CD14-positive monocyte (primary cell): ENCODE results near the gene PSMB2. TPM values are rescaled to one million over a fixed set of nuclear protein-coding genes. Genes with fewer than 3 reads are reported as not detected.
A peak's percentile ranks its signal among the peaks of the same experiment; 100 is the strongest.

Experiments used
- DNase-seq, 3 donors: peaks; one replicate each; pipeline ENCODE4 v3.0.0-alpha.2; 2011 to 2022
- H2AFZ ChIP-seq: 2 replicates; pipeline ENCODE4 v1.6.0; 2012; ENCODE audit warnings: mild to moderate bottlenecking, low read depth, low read length, inconsistent platforms; ENCODE audit not compliant: insufficient read depth, poor library complexity, severe bottlenecking
- H3K27ac ChIP-seq, 2 donors: 1 replicate in 1 of 2; 2 replicates in 1 of 2; pipeline ENCODE4 v1.5.1; 2012 to 2013; ENCODE audit warnings: low read length in 2 of 2, control low read depth in 1 of 2, inconsistent platforms in 1 of 2, low read depth in 1 of 2, mild to moderate bottlenecking in 1 of 2
- H3K27me3 ChIP-seq, 2 donors: one replicate each; pipeline versions ENCODE4 v1.6.0 to v1.6.1; 2011 to 2013; ENCODE audit warnings: low read length in 2 of 2; ENCODE audit not compliant: control insufficient read depth in 2 of 2, insufficient read depth in 2 of 2
- H3K36me3 ChIP-seq, 2 donors: replicated peaks in 1 of 2; 1 replicate in 1 of 2; 2 replicates in 1 of 2; pipeline versions ENCODE4 v1.5.1 to v1.6.1; 2012 to 2013; ENCODE audit warnings: low read length in 2 of 2, control low read depth in 1 of 2, inconsistent platforms in 1 of 2, mild to moderate bottlenecking in 1 of 2; ENCODE audit not compliant: insufficient read depth in 2 of 2, control insufficient read depth in 1 of 2
- H3K4me1 ChIP-seq, 2 donors: 1 replicate in 1 of 2; 2 replicates in 1 of 2; pipeline versions ENCODE4 v1.5.1 to v1.6.1; 2012 to 2013; ENCODE audit warnings: low read length in 2 of 2, control low read depth in 1 of 2, inconsistent platforms in 1 of 2, mild to moderate bottlenecking in 1 of 2, moderate library complexity in 1 of 2; ENCODE audit not compliant: insufficient read depth in 2 of 2, control insufficient read depth in 1 of 2
- H3K4me2 ChIP-seq: replicated peaks from 2 replicates; pipeline ENCODE3; 2012; ENCODE audit warnings: low read length, moderate library complexity, mild to moderate bottlenecking; ENCODE audit not compliant: poor library complexity, severe bottlenecking; ENCODE audit errors: extremely low read depth
- H3K4me3 ChIP-seq, 3 experiments: fragments of 200-600 bp in 1 of 3; sonication (generic) in 1 of 3; replicated peaks in 1 of 3; 1 replicate in 2 of 3; 2 replicates in 1 of 3; pipeline ENCODE4 v1.5.1; 2011 to 2013; ENCODE audit warnings: low read length in 3 of 3, mild to moderate bottlenecking in 3 of 3, control low read depth in 2 of 3, low read depth in 2 of 3, inconsistent platforms in 1 of 3, moderate library complexity in 1 of 3
- H3K79me2 ChIP-seq: 2 replicates; pipeline ENCODE4 v1.6.0; 2012; ENCODE audit warnings: mild to moderate bottlenecking, control low read depth, inconsistent platforms, low read length, moderate library complexity; ENCODE audit not compliant: insufficient read depth
- H3K9ac ChIP-seq: 2 replicates; pipeline ENCODE4 v1.6.0; 2017; ENCODE audit warnings: low read length, mild to moderate bottlenecking; ENCODE audit not compliant: insufficient read depth, poor library complexity, severe bottlenecking
- H3K9me3 ChIP-seq, 2 donors: replicated peaks in 1 of 2; 1 replicate in 1 of 2; 2 replicates in 1 of 2; pipeline versions ENCODE4 v1.5.1 to v1.6.1; 2012 to 2013; ENCODE audit warnings: low read length in 2 of 2, control low read depth in 1 of 2; ENCODE audit not compliant: control insufficient read depth in 1 of 2, insufficient read depth in 1 of 2
- H4K20me1 ChIP-seq: 2 replicates; pipeline ENCODE4 v1.6.0; 2012; ENCODE audit warnings: mild to moderate bottlenecking, low read length, control low read depth, moderate library complexity; ENCODE audit not compliant: insufficient read depth
- H3K27ac Mint-ChIP-seq, 7 donors: one replicate each; pipeline ENCODE4 v1.8.0; 2020; ENCODE audit warnings: mild to moderate bottlenecking in 7 of 7, mixed read lengths in 7 of 7, moderate library complexity in 6 of 7, inconsistent platforms in 2 of 7
- H3K27me3 Mint-ChIP-seq, 3 donors: one replicate each; pipeline ENCODE4 v1.8.0; 2021 to 2022; ENCODE audit warnings: low read depth in 3 of 3, mild to moderate bottlenecking in 3 of 3, mixed read lengths in 3 of 3, moderate library complexity in 3 of 3, inconsistent platforms in 1 of 3
- H3K36me3 Mint-ChIP-seq, 2 donors: one replicate each; pipeline ENCODE4 v1.8.0; 2020; ENCODE audit warnings: mixed read lengths in 2 of 2, inconsistent platforms in 1 of 2, mild to moderate bottlenecking in 1 of 2
- H3K4me1 Mint-ChIP-seq: one replicate; pipeline ENCODE4 v1.8.0; 2020; ENCODE audit warnings: mild to moderate bottlenecking, mixed read lengths
- H3K4me3 Mint-ChIP-seq, 2 donors: one replicate each; pipeline ENCODE4 v1.8.0; 2020; ENCODE audit warnings: mild to moderate bottlenecking in 2 of 2, mixed read lengths in 2 of 2, moderate library complexity in 1 of 2
- H3K9me3 Mint-ChIP-seq, 7 donors: one replicate each; pipeline ENCODE4 v1.8.0; 2020 to 2022; ENCODE audit warnings: mixed read lengths in 7 of 7, mild to moderate bottlenecking in 6 of 7, moderate library complexity in 6 of 7, inconsistent platforms in 2 of 7
- CTCF ChIP-seq: fragments of 200-600 bp; IDR thresholded peaks from one replicate; pipeline ENCODE4 v1.8.0; 2022; ENCODE audit warnings: antibody characterized with exemption, mild to moderate bottlenecking
- WGBS: methylation state at CpG from one replicate; pipeline ENCODE4 v1.1.5; 2013; ENCODE audit warnings: missing lambda C conversion rate; ENCODE audit not compliant: insufficient coverage; 5-methylcytosine and 5-hydroxymethylcytosine counted together
- intact Hi-C, 2 donors: fragments of 100-400 bp; cut with micrococcal nuclease; formaldehyde crosslinking; loops; one replicate each; pipeline versions ENCODE4 v1.15.0 to v1.15.1; 2023
- polyA plus RNA-seq, 3 donors: library from polyadenylated mRNA; depleted of rRNA in 1 of 3; unstranded in 2 of 3; stranded (reverse) in 1 of 3; fragments of 300-500 nt in 2 of 3; fragments of >200 nt in 1 of 3; fragmentation: Illumina TruSeq in 2 of 3; gene quantifications; 1 replicate in 2 of 3; 2 replicates in 1 of 3; pipeline ENCODE4 v1.2.3, GENCODE V29; 2012 to 2021

PSMB2 gene
- polyA plus RNA-seq, 3 donors, result 27.9 to 84.1 (median 78.6) TPM

GRCh38 chr1:35646043-35646442, 4.7 kb upstream of the PSMB2 start:
- peak in 1 of 3 donors; percentile 8 for DNase-seq
- peaks cover 10% of the 10 kb centered on the region for H3K4me1 Mint-ChIP-seq

GRCh38 chr1:35644204-35644603, 2.9 kb upstream of the PSMB2 start:
- Histone ChIP-seq H3K27ac (no peak overlapping the region), H2AFZ (no peak overlapping the region), H3K4me3 (no peak overlapping the region), H3K9me3 (no peaks in the 10 kb centered on the region), H3K36me3 (no peaks in the 10 kb centered on the region), H3K27me3 (peaks cover 14 to 15% of the 10 kb centered on the region in 2 donors), H3K79me2 (peaks cover 26% of the 10 kb centered on the region), H3K4me2 (no peak overlapping the region), H4K20me1 (no peaks in the 10 kb centered on the region), H3K9ac (no peak overlapping the region), H3K4me1 (peaks cover 14 to 16% of the 10 kb centered on the region in 2 donors)
- Mint-ChIP-seq H3K4me3 (no peak overlapping the region), H3K27me3 (peaks cover 15 to 44% (median 21%) of the 10 kb centered on the region in 3 donors), H3K27ac (peak overlapping the region in 1 of 7 donors; percentile 23), H3K36me3 (no peaks in the 10 kb centered on the region), H3K9me3 (peaks cover 0 to 2% (median 0%) of the 10 kb centered on the region in 7 donors), H3K4me1 (peaks cover 19% of the 10 kb centered on the region)
- DNase-seq, result no peak
- no peak for TF ChIP-seq CTCF
- no CpG with 5 or more reads among the region's 2 CpGs for WGBS
- intact Hi-C loops, result loop anchor here in 1 of 2 donors (10.0 kb wide), 1 partner anchor 69 kb away; the partner anchor contains the start of gene TFAP2E

More at GRCh38 chr1:35646043-35646442, 4.7 kb upstream of the PSMB2 start:
- Mint-ChIP-seq H3K27ac (peak overlapping the region in 2 of 7 donors; percentile 2 to 3), H3K9me3 (peaks cover 0 to 2% (median 0%) of the 10 kb centered on the region in 7 donors), H3K4me3 (peak overlapping the region in 1 of 2 donors; percentile 47), H3K36me3 (no peaks in the 10 kb centered on the region), H3K27me3 (peaks cover 20 to 47% (median 21%) of the 10 kb centered on the region in 3 donors)
- Histone ChIP-seq H3K27ac (no peak overlapping the region), H3K79me2 (peaks cover 8% of the 10 kb centered on the region), H3K4me2 (no peak overlapping the region), H4K20me1 (no peaks in the 10 kb centered on the region), H3K4me1 (peaks cover 6% of the 10 kb centered on the region in 2 donors), H3K27me3 (peaks cover 14 to 18% of the 10 kb centered on the region in 2 donors), H3K4me3 (no peak overlapping the region), H2AFZ (no peak overlapping the region), H3K9me3 (no peaks in the 10 kb centered on the region), H3K9ac (no peak overlapping the region), H3K36me3 (no peaks in the 10 kb centered on the region)
- no peak for TF ChIP-seq CTCF
- WGBS, result 0% methylated on average over 3 of the region's 3 CpGs
- intact Hi-C loops, result loop anchor here in 1 of 2 donors (10.0 kb wide), 1 partner anchor 71 kb away; the partner anchor contains the start of gene TFAP2E
